Right lobe of liver (tissue), 6 donors: ENCODE results near the gene TMEM37. TPM values are rescaled to one million over a fixed set of nuclear protein-coding genes. Genes with fewer than 3 reads are reported as not detected.

Source experiments
- ATAC-seq, 4 donors: fragments of 200-7000 bp; cut with Tn5 transposase; one replicate each; pipeline ENCODE4 v1.9.1; 2020; ENCODE audit warnings: mild to moderate bottlenecking in 4 of 4, moderate library complexity in 4 of 4
- DNase-seq, 3 donors: peaks; one replicate each; pipeline ENCODE4 v3.0.0-alpha.2; 2020
- H3K27ac ChIP-seq, 3 donors: fragments of 200-600 bp; one replicate each; pipeline ENCODE4 v1.8.0; 2022
- H3K27me3 ChIP-seq, 2 donors: fragments of 200-600 bp; one replicate each; pipeline ENCODE4 v1.8.0; 2022
- H3K36me3 ChIP-seq, 4 donors: fragments of 200-600 bp; sonication (generic) in 1 of 4; one replicate each; pipeline versions ENCODE4 v1.5.1 to v1.8.0; 2017 to 2022; ENCODE audit warnings: control low read depth in 1 of 4
- H3K4me1 ChIP-seq, 4 donors: fragments of 200-600 bp; sonication (generic) in 1 of 4; one replicate each; pipeline versions ENCODE4 v1.5.1 to v1.8.0; 2017 to 2022; ENCODE audit warnings: control low read depth in 1 of 4
- H3K4me3 ChIP-seq, 3 donors: fragments of 200-600 bp; one replicate each; pipeline ENCODE4 v1.8.0; 2022
- H3K9me3 ChIP-seq, 4 donors: fragments of 200-600 bp; sonication (generic) in 1 of 4; one replicate each; pipeline versions ENCODE4 v1.5.1 to v1.8.0; 2017 to 2022; ENCODE audit warnings: control low read depth in 1 of 4
- POLR2A ChIP-seq: fragments of 450-650 bp; IDR thresholded peaks from one replicate; pipeline ENCODE4 v1.6.1; 2017; ENCODE audit warnings: antibody characterized with exemption, mild to moderate bottlenecking
- WGBS: methylation state at CpG from one replicate; pipeline ENCODE4 v1.1.6; 2018; ENCODE audit warnings: low coverage, low lambda C conversion rate; ENCODE audit not compliant: insufficient coverage; ENCODE audit errors: missing lambda C conversion rate; 5-methylcytosine and 5-hydroxymethylcytosine counted together
- intact Hi-C, 2 donors: fragments of 100-400 bp; cut with DNase I; formaldehyde crosslinking; loops; one replicate each; pipeline versions ENCODE4 v1.11.2 to v1.14.1; 2022
- total RNA-seq, 6 experiments: library from RNA; depleted of rRNA in 2 of 6; stranded (reverse); fragments of >200 nt in 2 of 6; fragmentation: NEBNext Ultra II Directional in 3 of 6; extraction: Animal tissue kit (Norgen Biotek cat#: 25700) in 3 of 6; gene quantifications; one replicate each; pipeline versions ENCODE4 v1.1.0 to v1.2.4, GENCODE V29; 2016 to 2023
- TF ChIP-seq, protein P1 (sequence below), 4 donors: fragments of 200-600 bp in 3 of 4; fragments of 450-650 bp in 1 of 4; IDR thresholded peaks; one replicate each; pipeline versions ENCODE4 v1.5.1 to v1.8.0; 2016 to 2022; ENCODE audit warnings: antibody characterized with exemption in 4 of 4, mild to moderate bottlenecking in 2 of 4
- donor health status: DM: no; HTN: yes; CAD: no.
- donor health status: DM: no; HTN: no; CAD: no.
- donor health status: DM: no; HTN: no; CAD: no.
- donor health status: DM: no; HTN: yes; CAD: no.
- donor health status: DM: no; HTN: yes; CAD: no.

Gene TMEM37
- total RNA-seq, 6 experiments from 2014 or later = 37.3 to 96.6 (median 73.5) TPM

DNA sequence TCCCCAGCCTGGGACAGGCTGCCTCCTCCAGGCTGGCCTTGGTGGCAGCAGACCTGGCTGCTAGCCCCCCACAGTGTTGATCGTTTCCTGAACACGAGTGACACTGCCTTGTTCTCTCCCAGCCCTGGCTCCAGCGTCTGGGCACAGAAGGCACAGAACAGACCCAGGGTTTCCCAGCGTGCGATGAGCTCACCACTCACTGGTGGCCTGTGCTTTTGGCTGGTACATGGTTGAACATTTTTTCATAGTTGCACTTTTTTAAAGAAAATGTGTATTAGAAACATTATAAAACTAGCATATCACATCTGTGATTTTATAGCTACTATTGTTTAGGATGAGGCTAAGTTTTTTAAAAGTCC, 51.7 kb downstream of the TMEM37 start:
- WGBS = 82% methylated on average over 4 of the region's 5 CpGs

DNA sequence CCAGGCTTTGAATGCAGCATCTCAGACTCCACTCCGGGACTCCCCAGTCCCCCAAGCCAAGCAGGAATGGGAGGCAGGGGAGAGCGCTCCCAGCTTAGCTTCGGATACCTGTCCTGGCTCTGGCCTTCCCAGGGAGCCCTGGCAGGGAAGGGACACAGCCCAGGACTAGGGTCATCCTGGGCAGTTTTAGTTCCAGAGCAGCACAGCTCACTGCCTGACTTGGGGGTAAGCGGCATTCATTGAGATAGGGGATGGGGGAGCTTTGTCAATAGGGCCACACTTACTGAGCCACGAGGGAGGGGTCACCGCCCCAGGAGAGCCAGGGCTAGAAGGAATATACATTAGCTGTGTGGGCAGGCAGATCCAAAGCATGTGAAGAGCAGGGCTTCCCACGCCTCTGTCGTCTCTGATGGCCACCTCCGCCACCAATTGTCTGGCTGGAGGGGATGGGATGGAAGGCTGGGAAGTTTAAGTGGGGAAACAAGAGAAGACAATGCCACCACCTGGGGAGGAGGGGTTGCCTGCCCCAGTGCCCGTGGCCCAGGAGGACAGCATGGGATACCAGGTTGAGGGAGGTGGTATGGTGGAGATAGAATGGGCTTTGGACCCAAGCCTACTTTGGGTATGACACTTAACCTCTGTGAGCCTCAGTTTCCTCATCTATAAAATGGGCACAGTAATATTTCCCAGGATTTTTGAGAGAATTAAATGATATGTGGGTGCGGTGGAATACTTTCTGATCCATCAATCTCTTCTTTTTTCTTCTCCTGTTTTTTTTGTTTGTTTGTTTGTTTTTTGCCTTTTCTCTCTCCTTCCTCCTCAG, 52.5 kb downstream of the TMEM37 start:
- H3K9me3 ChIP-seq = no peaks in the 10 kb centered on the region
- peak overlapping the region in 1 of 3 donors; percentile 28 for H3K27ac ChIP-seq
- no peaks in the 10 kb centered on the region for H3K27me3 ChIP-seq
- no peak for TF ChIP-seq POLR2A
- TF ChIP-seq, protein P1, sequence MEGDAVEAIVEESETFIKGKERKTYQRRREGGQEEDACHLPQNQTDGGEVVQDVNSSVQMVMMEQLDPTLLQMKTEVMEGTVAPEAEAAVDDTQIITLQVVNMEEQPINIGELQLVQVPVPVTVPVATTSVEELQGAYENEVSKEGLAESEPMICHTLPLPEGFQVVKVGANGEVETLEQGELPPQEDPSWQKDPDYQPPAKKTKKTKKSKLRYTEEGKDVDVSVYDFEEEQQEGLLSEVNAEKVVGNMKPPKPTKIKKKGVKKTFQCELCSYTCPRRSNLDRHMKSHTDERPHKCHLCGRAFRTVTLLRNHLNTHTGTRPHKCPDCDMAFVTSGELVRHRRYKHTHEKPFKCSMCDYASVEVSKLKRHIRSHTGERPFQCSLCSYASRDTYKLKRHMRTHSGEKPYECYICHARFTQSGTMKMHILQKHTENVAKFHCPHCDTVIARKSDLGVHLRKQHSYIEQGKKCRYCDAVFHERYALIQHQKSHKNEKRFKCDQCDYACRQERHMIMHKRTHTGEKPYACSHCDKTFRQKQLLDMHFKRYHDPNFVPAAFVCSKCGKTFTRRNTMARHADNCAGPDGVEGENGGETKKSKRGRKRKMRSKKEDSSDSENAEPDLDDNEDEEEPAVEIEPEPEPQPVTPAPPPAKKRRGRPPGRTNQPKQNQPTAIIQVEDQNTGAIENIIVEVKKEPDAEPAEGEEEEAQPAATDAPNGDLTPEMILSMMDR (IDR thresholded peaks at IDR 0.05) = no peak
- peaks cover 0 to 57% (median 22%) of the 10 kb centered on the region in 4 donors for H3K4me1 ChIP-seq
- 95% methylated on average over 3 of the region's 11 CpGs for WGBS
- ATAC-seq (no peak), DNase-seq (no peak)
- H3K36me3 ChIP-seq = no peaks in the 10 kb centered on the region
- H3K4me3 ChIP-seq = no peak overlapping the region
- intact Hi-C loops = no loop called here

More for the DNA sequence above, 51.7 kb downstream of the TMEM37 start:
- peak overlapping the region in 2 of 3 donors; percentile 32 to 39 for H3K27ac ChIP-seq
- H3K4me3 ChIP-seq = no peak overlapping the region
- peaks cover 0 to 51% (median 18%) of the 10 kb centered on the region in 4 donors for H3K4me1 ChIP-seq
- TF ChIP-seq, protein P1 (IDR thresholded peaks at IDR 0.05) = no peak
- no peak for TF ChIP-seq POLR2A
- DNase-seq (no peak), ATAC-seq (no peak)
- intact Hi-C loops = no loop called here
- H3K9me3 ChIP-seq = no peaks in the 10 kb centered on the region
- H3K36me3 ChIP-seq = no peaks in the 10 kb centered on the region
- H3K27me3 ChIP-seq = no peaks in the 10 kb centered on the region

DNA sequence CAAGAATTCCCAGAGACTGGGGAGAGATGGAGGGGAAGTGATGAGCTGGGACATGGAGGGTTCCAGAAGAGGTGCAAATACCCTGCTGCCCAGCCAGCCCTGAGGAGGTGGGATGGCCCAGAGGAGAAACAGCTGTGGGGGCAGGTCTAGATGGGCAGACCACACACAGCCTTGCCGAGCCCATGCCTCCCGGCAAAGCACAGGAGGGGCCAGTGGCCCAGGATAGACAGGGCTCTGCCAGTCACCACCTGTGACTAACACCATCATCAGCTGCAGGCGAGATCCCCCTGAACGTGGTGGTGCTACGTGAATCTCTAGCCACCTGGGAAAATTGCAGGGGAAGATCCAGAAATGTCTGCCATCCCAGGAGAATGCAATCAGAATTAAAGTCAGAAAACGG, 53.2 kb downstream of the TMEM37 start:
- DNase-seq (no peak), ATAC-seq (no peak)
- TF ChIP-seq, protein P1 (IDR thresholded peaks at IDR 0.05) = no peak
- TF ChIP-seq POLR2A = no peak
- WGBS = 55% methylated on average over 4 of the region's 6 CpGs
- Histone ChIP-seq H3K27me3 (no peaks in the 10 kb centered on the region), H3K36me3 (no peaks in the 10 kb centered on the region), H3K4me3 (no peak overlapping the region), H3K4me1 (peaks cover 0 to 63% (median 25%) of the 10 kb centered on the region in 4 donors), H3K9me3 (no peaks in the 10 kb centered on the region), H3K27ac (peak overlapping the region; percentile 87 to 96 (median 89))
- intact Hi-C loops = no loop called here

DNA sequence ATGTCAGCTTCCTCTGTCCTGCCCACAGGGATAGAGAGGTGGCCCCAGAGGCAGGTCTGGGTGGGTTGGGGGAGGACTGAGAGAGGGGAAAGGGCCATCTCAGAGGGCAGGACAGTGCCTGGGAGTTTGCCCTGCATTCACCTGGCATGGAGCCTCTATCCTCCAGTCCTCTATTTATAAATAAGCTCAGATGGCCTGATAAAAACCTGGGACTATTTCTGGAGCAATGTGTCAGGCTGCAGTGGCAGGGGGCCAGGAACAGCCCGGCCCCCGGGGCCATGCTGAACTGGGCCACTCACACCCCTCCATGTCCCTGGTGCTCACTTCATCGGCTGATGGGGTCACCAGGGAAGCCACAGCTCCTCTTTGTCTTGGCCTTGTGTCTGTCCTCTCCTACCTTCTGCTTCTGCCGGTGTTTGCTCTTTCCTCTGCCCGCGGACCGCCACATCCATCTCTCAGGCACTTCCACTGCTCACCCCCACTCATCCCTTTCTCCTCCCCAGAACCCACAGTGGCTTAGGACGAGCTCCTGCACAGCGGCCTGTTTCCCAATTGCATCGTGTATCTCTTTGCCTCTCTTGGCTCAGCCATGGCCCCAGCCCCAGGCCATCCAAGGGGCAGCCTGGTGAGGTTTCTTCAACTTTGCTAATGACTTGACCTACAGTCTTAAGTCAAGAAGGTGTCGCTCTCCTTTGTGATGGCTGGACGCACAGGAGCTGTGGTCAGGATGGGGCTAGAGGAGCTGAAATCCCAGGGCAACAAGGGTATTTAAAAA, 53.9 kb downstream of the TMEM37 start:
- 42% methylated on average over 10 of the region's 12 CpGs for WGBS
- Histone ChIP-seq H3K9me3 (no peaks in the 10 kb centered on the region), H3K4me1 (peaks cover 0 to 70% (median 29%) of the 10 kb centered on the region in 4 donors), H3K36me3 (no peaks in the 10 kb centered on the region), H3K27ac (peak overlapping the region; percentile 87 to 96 (median 89)), H3K27me3 (no peaks in the 10 kb centered on the region), H3K4me3 (no peak overlapping the region)
- ATAC-seq (peak; percentile 30 to 52 (median 44)), DNase-seq (peak; percentile 73 to 81 (median 81))
- intact Hi-C loops = no loop called here
- TF ChIP-seq, protein P1 (IDR thresholded peaks at IDR 0.05) = no peak
- peak; percentile 30 for TF ChIP-seq POLR2A
